ENCODE data around the gene ELMO3. TPM values are rescaled to one million over a fixed set of nuclear protein-coding genes. Genes with fewer than 3 reads are reported as not detected.

ELMO3 gene
- total RNA-seq, 1 experiment from 2014 or later: 2.0 TPM

- CTCF ChIA-PET: no interaction called here
- BruUV-seq (replicated peaks): no TSS peak
Observed at GRCh38 chr16:67163999-67164558, 34.9 kb upstream of the ELMO3 start.

GRCh38 chr16:67164599-67165061, 34.3 kb upstream of the ELMO3 start, which contains the start of gene HSF4:
Gene HSF4 (plus strand): TSS chr16:67164745. CDS start chr16:67164812, 67 bp downstream.
- ChIA-PET CTCF (no interaction called here), POLR2A (no interaction called here)
- BruUV-seq (replicated peaks): no TSS peak

More at GRCh38 chr16:67163999-67164558, 34.9 kb upstream of the ELMO3 start:
- no peak overlapping the region for H3K27ac ChIP-seq (ENCODE audit: low read length)
- no peaks in the 10 kb centered on the region; the same call in 1 of the 2 replicates for H3K4me1 ChIP-seq (ENCODE audit: control insufficient read depth, insufficient read depth, low read length)
- in situ Hi-C loops (cut with HindIII; ENCODE audit: low pct_unique_long_range_greater_than_20kb, low sequenced_read_pairs): no loop called here
- POLR2A ChIA-PET: no interaction called here
- no peaks in the 10 kb centered on the region for H3K36me3 ChIP-seq (ENCODE audit: control insufficient read depth, insufficient read depth, low read length)
- DNase-seq (ENCODE audit: low read depth, low spot score): no peak
- intact Hi-C loops (cut with micrococcal nuclease; ENCODE audit: unreplicated experiment): no loop called here
- no peak for ATAC-seq
- TF ChIP-seq SIN3A (IDR thresholded peaks at IDR 0.05; ENCODE audit: borderline replicate concordance, insufficient read depth, low read depth, low read length) (no peak), REST (IDR thresholded peaks at IDR 0.05; ENCODE audit: insufficient read depth in 1 of 2, low read depth in 2 of 2, low read length in 1 of 2) (no peak), CTCF (IDR thresholded peaks at IDR 0.05) (no peak), TCF7L2 (IDR thresholded peaks at IDR 0.05; ENCODE audit: low read depth, low read length) (no peak), POLR2AphosphoS5 (IDR thresholded peaks at IDR 0.05; ENCODE audit: low read depth, low read length) (no peak)
- no peaks in the 10 kb centered on the region for H3K9me3 ChIP-seq (ENCODE audit: control insufficient read depth, insufficient read depth, low read depth, low read length)
- H3K27me3 ChIP-seq (ENCODE audit: control insufficient read depth, insufficient read depth, low read length): no peaks in the 10 kb centered on the region
- no peak overlapping the region for H3K4me3 ChIP-seq (ENCODE audit: low read depth in 2 of 2, low read length in 2 of 2)

More at GRCh38 chr16:67164599-67165061, 34.3 kb upstream of the ELMO3 start, which contains the start of gene HSF4:
- Histone ChIP-seq H3K4me1 (ENCODE audit: control insufficient read depth, insufficient read depth, low read length) (peaks cover 3% of the 10 kb centered on the region; the same call in 1 of the 2 replicates), H3K27ac (ENCODE audit: low read length) (no peak within 1 kb of the TSS), H3K4me3 (ENCODE audit: low read depth in 2 of 2, low read length in 2 of 2) (no peak within 1 kb of the TSS), H3K27me3 (ENCODE audit: control insufficient read depth, insufficient read depth, low read length) (no peaks in the 10 kb centered on the region), H3K9me3 (ENCODE audit: control insufficient read depth, insufficient read depth, low read depth, low read length) (no peaks in the 10 kb centered on the region), H3K36me3 (ENCODE audit: control insufficient read depth, insufficient read depth, low read length) (no peaks in the 10 kb centered on the region)
- in situ Hi-C loops (cut with HindIII; ENCODE audit: low pct_unique_long_range_greater_than_20kb, low sequenced_read_pairs) (no loop called here), intact Hi-C loops (cut with micrococcal nuclease; ENCODE audit: unreplicated experiment) (no loop called here)
- no peak for ATAC-seq
- TF ChIP-seq POLR2AphosphoS5 (IDR thresholded peaks at IDR 0.05; ENCODE audit: low read depth, low read length): no peak
- TF ChIP-seq CTCF (IDR thresholded peaks at IDR 0.05): no peak
- TF ChIP-seq TCF7L2 (IDR thresholded peaks at IDR 0.05; ENCODE audit: low read depth, low read length): no peak
- no peak for DNase-seq (ENCODE audit: low read depth, low spot score)
